Stimulated activated naive CD4-positive, alpha-beta T cell treated with Interleukin-2 at 50 U/mL for 16 hours (primary cell): ENCODE results near the gene TFF1.

Experiments used
- DNase-seq: peaks from one replicate; lab custom pipeline; 2025; lab: John Stamatoyannopoulos, UW

TFF1 gene

DNA sequence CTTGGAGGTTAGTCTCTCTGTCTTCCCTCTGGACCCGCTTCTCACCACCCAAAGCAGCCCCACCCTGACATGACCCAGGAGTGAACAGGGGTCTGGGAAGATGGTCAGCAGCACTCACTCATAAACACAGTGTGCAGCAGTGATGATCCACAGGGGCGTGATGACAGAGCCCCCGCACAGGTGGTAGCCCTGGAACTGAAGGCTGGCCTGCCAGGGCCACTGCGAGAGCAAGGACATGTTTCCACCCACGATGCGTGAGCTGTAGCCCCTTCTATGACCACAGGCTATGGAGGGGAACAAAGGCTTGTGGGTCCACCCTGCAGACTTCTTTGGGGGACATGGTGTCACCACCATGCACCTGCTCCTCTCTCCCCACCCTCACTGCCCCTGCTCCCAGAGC lies 16.6 kb upstream of the TFF1 start:
- DNase-seq: no peak

DNA sequence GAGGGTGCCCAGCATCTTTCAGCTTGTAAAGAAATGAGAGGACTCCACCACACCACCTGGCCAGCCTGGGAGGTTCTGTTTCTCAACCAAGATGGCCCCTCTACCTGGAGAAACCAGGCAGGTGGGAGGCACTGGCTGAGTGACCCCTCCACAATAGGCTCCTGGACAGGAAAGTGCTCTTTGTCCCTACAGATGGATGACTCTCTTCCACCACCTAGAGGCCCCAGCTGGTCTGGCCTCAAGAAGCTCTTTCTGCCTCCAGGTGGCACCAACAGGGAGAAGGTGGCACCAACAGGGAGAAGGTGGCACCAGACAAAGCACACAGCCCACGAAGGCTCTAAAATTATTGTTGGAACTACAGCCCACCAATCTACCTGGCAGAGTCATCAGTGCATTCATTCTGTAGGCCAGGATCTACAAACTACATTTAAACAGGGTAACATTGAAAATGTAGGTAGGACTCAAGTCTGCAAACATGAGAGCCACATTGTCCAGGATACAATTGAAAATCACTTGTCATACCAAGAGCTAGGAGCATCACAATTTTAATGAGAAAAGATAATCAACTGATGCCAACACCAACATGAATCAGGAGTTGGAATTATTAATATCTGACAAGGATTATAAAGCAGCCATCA lies 15.1 kb upstream of the TFF1 start:
- DNase-seq: peak; percentile 13

DNA sequence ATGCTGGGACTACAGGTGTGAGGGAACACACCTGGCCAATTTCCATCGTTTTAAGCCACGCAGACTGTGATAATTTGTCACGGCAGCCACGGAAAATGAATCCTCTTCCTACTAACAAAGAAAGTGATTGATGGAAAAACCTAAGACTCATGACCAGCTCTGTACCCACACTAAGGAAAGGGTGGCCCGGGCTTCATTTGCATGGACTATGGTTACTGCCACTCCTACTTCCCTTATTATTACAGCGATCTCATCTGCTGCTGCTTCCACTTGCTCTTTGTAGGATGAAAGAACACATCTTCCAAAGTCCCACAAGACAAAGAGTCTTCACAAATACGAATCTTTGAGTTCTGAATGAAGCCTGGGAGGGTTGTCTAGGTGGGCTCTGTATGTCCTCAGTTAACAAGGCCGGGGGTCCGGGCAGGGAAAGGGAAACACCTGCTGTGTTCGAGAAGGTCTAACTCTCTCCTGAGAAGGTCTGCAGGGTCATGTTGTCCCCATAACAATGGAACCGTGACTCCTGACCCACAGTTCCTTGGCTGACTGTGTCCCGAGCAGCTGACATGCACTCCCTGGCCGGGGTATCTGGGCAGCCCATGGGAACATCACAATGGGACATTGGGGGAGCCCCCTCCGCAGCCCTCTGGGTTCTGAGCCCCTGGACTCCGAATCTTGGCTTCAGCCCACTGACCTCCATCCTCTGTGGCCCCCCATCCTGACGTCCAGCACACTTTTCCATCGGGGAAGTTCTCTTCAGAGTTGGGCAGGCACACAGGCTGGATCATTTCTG lies 13.3 kb upstream of the TFF1 start:
- DNase-seq: no peak

DNA sequence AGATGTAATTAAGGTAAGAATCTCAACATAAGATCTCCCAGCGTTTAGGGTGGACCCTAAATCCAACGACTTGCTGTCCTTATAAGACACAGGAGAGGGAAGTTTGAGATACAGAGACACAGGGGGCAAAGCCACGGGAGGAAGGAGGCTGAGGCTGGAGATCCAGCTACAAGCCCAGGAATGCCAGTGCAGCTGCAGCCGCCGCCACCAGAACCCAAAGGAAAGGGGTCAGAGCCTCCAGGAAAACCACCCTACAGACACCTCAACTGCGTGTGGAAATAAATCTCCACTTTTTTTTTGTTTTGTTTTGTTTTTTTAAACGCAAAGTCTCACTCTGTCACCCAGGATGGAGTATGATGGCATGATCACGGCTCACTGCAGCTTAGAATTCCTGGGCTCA lies 12.1 kb upstream of the TFF1 start:
- no peak for DNase-seq

DNA sequence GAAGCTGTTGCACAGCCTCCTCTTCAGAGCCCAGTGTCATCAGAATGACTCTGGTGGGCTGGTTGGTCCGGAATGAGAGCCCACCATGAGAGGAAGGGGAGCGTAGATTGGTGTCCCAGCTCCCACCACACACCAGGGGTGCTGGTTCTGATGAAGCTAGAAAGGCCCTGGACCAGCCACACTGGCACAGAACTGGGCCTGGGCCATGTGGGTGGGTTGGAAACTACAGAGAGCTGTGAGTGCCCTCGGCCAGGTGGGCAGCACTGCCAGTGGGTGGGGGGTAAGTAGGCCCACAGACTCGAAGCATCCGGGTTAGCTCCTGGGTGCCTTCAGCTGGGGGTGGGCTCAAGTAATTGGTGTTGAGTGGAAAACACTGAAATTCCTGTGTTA lies 11.6 kb upstream of the TFF1 start:
- DNase-seq: no peak

DNA sequence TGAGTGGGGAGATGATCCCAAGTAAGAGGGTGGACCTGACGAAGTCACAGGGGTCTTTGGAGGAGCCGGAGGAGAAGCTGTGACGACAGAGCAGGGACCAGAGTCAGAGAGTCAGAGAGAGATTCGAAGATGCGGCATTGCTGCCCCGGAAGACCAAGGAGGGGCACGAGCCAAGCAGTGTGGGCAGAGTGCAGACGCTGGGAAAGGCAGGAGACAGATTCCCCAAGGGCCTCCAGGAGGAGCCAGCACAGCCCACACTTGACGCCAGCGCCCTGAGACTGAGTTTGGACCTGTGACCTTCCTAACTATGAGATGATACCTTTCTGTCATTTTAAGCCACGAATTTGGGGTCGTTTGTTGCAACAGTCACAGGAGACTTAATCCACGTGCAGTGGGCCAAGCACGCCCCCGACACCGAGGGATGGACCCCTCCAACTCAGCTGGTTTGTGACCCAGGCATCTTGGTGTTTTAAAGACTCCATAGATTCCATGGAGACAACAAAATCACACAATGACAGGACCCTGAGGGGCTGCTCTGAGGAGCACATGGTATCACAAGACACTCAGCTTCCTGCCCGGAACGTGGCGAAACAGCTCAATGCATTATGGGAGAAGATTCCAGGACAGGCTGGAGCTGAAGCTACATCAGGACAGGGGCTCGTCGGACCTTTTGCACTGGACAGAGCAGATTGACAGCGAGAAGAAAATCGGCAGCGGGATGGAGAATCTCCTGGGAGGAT lies 11.0 kb upstream of the TFF1 start:
- DNase-seq: no peak

DNA sequence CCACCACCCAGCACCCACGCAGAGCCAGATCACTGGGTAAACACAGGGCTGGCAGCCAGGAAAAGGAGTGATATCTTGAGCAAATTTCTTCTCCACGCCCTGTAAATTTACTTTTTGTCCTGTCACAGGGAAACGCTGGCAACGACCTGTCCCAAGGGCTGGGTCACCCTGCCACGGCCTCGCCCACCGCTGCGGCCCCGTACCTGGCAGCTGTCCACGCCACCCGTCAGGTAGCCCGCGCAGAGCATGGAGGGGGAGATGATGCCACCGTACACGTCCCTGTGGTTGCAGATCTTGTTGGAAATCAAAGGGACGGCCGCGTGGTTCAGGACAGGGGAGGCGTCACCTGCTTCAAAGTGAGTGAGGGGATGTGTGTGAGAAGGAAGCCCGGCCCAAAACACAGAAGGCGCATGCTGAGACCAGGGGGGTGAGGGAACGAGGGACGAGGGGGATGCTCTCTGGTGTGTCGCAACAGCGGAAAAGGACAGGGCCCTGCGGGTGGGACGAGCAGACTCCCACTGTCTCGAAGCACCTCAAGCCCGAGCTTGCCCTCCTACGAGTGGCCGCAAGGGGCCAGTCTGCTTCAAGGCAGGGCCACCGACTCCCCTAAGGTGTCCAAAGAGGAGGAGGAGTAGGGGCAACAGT lies 10.1 kb upstream of the TFF1 start:
- no peak for DNase-seq

DNA sequence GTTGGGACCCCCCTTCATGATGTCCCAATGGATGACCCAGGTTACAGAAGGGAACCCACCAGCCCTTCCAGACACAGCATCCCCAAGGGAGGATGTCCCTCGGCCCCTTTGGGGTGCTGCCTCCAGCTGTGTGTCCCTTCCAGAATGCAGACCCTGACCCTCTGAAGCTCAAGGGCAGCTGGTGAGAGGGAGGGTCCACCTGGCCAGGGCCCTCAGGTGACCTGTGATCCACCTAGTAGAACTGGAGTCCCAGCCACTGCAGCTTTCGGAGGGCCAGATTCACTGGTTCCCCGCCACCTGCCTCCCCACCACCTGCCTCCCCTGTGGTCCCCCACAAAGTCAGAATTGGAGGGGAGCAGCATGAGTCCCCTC lies 9.6 kb upstream of the TFF1 start:
- no peak for DNase-seq

DNA sequence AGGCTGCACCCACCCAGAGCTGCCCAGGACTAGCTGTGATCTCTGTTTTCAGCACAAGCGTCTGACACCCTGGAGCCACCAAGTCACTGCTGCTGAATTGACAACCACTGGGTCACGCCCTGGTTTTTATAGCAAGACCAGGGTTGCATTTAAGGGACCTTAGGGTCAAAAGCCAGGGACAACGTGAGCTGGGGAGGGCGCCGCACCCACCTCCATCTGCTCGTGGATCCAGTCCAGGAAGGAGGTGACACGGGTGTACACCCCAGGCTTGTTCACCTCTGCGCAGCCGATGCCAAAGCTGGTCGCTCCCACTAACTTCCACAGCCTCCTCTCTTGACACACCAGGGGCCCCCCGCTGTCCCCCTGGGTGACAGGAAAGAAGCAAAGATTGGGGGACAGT lies 9.2 kb upstream of the TFF1 start:
- no peak for DNase-seq

DNA sequence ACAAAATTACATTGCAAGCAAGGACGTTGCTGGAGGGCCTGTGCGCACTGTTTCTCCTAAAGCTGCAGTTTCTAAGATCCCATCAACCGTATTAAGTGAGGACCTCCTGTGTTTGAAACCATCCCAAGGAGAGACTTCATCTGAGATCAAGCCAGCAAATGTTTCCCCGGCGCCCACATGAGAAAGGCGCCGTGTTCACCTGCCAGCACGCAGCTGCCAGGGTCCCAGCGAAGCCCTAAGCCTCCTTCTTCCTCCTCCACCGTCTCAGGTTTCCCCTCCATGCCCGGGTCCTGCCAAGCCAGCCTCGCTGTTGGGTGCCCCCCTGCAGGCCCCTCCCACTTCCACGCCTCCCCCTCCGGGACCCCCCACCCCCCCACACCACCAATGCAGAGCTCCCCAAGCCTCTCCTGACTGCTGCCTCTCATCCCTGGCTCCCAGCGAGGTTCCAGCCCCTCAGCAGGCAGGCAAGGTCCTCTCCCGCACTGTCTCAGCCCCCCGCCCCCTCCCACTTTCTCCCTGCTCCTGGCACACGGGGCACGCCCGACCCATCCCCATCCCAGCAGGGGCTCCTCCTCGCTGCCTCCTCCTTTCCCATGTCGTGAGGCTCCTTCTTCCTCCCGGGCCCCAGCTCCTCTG lies 8.6 kb upstream of the TFF1 start:
- no peak for DNase-seq

DNA sequence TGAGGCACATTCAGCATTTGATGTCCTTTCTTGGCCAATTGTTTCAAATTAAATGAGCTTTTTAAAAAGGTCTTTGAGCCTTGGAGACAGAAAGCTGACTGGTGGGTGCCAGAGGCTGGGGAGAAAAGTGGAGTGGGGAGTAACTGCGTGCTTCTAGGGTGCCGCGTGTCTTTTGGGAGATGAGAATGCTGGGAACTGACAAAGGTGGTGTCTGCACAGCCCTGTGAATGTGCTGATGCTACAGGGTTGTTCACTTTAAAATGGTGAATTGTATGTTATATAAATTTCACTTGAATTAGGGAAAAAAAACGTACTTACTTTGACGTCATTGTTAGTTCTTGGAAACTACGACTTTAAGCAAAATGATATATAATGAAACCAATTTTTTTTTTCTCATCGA lies 8.1 kb upstream of the TFF1 start:
- no peak for DNase-seq

DNA sequence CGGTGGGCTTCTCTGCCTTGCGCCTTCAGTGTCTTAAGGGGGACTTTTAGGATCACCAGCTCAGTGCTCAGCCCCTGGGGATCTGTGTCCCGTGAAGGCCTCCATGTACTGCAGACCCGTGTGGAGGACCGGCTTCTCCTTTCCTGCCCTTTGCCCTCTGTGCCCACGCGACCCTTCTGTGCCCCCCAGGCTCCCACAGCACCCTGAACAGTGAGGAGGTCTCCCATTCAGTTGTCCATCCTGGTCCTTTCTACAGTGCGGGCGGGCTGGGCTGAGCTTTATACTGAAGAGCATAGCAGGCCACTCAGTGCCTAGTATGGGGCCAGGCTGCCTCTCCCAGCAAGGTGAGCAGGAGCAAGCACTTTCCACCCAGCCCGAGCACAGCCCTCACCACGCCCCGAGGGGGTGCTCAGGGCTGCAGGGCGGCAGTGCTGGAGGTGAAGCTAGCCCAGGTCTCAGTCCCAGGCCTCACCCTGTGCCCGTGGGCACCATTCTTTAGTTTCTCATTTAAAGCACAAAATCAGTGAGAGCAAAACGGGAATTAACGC lies 7.6 kb upstream of the TFF1 start:
- no peak for DNase-seq

DNA sequence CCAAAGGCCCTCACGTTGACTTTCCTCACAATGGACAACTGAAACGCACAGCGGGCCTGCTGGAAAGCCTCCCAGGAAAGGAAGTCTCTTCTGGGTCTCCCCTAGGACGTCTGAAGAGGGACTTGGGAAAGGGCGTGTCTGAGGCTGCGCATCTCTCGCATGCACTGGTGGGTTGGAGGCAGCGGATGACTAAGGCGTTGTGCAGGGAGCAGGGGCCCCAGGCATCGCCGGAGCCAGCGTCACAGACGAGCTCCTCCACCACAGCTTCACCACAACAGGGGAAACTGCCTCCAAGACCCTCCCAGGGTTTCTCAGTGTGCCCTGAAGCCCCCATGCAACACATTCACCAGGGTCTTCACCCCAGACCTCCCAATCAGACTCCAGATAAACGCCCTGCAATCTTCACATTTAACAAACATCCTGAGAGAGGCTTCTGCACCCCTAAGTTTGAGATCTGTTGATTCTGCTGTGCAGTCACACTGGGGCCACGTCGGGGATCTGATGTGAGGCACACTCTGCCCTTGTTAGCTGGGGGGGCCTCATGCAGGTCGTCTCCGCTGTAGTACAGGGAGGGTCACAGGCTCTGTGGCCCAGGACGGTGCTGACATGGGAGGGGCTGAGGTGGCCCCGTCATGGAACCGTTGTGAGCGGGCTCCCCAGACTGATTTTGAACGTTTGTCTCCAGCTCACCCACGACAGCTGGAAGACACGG lies 7.0 kb upstream of the TFF1 start:
- DNase-seq: peak; percentile 24

DNA sequence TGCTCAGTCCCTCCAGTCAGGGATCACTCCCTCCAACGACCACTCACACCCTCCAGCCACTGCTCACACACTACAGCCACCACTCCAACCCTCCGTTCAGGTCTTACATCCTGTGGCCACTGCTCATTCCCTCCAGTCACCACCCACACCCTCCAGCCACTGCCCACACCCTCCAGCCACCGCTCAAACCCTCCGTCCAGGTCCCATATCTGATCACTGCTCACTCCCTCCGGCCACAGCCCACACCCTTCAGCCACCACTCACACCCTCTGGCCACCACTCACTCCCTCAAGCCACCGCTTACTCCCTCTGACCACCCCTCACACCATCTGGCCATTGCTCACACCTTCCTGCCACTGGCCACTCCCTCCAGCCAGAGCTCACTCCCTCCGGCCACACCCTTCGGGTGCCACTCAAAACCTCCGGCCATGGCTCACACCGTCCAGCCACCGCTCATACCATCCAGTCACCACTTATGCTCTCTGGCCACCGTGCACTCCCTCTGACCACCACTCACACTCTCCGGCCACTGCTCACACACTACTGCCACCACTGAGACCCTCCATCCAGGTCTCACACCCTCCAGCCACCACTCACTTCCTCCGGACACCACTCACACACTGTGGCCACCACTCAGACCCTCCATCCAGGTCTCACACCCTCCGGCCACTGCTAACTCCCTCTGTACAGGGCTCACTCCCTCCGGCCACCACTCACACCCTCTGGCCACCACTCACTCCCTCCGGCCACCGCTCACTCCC lies 4.7 kb upstream of the TFF1 start:
- no peak for DNase-seq

DNA sequence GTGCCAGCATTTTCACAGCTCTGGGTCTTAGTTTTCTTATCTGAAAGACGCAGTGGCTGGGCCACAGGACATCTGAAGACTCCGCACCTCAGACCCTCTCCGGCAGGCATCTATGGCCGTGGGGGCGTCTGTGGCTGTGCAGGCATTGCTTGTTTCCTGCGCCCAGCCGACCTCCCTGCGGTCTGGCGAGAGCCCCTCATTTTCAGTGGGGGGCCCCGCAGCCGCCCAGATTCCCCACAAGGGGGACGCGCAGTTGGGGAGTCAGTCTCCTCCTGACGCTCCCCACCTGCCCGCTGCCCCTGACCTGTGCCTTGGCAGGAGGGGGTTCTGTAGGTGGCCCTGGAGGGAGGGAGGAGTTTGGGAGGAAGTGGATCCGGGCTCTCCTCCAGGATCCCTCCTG lies 3.5 kb upstream of the TFF1 start:
- no peak for DNase-seq

DNA sequence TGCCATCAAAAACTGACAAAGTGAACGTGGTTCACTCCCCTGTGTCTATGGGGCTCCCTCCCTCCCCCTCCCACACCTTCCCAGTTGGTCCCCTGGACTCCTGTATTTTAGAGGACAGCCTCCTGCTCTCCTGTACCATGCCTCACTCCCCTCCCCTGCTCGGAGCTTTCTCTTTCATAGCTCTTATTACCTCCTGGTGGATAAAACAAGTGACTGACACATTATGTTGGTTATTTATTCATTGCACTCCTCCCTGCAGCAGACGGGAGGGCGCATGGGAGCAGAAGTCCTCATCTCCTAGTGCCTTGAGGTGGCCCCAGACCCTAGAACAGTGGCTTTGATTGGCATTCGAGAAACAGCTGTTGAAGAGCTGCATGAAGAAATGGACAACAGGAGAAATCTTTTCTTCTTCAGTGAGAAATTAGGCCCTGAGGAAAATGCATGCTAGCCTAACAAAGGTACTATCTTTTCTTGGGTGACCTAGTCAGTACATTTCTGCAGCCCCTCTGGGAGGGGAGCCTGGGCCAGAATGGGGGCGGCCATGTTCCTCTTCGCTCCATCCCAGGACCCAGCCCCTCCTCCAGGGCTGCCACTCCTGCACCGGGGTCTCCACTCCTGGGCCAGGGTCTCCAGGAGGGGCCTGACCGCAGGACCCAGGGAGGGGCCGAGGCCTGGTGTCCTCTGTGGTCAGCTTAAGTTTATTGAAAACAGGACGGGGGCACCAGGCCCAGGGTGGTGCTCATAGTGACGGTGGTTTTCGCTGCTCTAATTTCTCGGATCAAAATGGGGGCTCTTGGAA lies 1.2 kb upstream of the TFF1 start:
- no peak for DNase-seq

DNA sequence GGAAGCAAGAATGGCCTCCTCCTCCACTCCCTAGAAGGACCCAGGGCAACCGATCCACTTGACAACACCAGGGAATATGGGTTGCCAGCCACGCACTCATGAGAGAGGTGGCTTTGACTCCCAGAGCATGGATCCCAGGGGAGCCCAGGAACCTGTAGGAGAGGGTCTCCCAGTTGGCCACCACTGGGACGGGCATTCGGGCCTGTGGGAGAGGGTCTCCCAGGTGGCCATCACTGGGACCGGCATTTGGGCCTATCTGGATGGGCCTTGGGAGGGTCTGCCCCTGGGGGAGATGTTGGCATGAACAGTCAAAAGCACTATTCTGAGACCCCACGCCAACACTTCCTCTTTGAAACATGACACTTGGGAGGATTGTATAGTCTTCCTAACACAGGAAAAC lies 565 bp downstream of the TFF1 start:
- no peak for DNase-seq

DNA sequence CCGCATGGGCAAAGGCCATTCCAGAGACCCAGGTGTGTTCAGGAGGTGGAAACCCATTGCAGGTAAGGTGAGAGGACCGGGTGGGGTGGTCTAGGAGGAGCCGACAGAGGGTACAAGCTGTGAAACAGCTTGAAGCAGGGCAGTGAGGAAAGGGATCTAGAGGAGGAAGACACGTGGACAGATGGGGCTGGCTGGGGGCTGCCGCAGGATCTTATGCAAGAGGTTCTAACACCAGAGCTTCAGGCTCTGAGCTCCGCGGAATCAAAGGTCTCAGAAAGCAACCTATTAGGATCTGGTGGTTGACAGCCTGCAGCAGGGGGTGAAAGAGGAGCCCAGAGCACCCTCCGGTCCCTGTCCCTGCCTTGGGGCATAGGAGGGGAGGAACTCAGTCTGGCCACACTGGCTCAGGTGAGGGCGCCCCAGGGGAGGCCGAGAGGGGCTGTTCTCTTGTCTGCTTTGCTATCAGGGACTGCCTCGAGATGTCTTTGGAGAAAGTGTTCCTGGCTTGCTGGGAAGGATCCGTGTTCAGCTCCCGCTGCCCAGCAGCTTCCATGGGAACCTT lies 1.9 kb downstream of the TFF1 start:
- DNase-seq: no peak

DNA sequence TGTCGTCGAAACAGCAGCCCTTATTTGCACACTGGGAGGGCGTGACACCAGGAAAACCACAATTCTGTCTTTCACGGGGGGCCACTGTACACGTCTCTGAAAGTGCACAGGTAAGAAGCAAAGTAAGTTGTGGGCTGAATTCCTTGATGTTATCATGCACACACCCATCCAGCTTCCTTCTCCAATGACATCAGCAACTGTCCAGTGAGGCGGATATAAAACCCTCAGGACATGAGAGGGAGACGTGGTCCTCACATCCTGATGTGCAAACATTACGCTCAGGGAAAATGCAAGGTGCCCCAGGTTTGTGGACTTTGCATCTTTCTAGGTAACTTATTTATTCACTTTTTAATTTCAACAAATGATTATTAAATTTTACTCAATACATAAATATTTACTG lies 3.0 kb downstream of the TFF1 start:
- no peak for DNase-seq

DNA sequence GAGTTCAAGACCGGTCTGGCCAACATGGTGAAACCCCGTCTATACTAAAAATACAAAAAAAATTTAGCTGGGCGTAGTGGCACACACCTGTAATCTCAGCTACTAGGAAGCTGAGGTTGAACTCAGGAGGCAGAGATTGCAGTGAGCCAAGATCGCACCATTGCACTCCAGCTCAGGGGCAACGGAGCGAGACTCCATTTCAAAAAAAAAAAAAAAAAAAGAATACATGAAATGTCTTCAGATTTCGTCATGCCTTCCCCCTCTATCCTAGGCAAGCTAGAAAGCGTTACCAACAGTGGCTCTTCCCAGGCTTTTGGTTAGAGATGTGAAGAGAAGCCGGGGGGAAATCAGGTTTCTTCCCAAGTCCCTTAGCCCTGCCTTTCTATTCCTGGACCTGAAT lies 3.6 kb downstream of the TFF1 start:
- DNase-seq: no peak
